ENCODE results near the gene SPATA45.

SPATA45 gene

DNA sequence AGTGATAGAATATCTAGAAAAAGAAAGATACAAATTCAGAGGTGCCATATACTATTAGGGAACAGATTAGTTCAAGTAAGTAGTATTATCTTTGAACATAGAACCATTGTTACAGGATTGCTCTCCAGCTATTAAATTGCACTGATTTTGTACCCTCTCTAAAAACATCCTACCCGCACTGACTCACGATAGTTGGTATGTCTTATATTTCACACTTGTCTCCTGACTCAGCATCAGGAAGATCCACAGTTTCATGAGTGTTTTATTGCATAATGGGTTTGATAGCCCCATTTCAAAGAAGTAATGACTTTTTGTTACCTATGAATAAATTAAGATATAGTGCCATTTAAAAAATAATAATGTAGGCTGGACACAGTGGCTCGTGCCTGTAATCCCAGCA is 49.8 kb downstream of the SPATA45 start:
- H3K27me3 ChIP-seq (replicated peaks in 2 of 5; ENCODE audit: control insufficient read depth in 4 of 5, insufficient read depth in 5 of 5, low read length in 4 of 5): no peaks in the 10 kb centered on the region
- 100% methylated on average over 1 of the region's 3 CpGs for WGBS (ENCODE audit: insufficient coverage)
- H3K27ac ChIP-seq (ENCODE audit: insufficient read depth in 1 of 2, low read depth in 1 of 2, low read length in 2 of 2, poor library complexity in 1 of 2, severe bottlenecking in 2 of 2): no peak overlapping the region
- peaks cover 0 to 17% (median 7%) of the 10 kb centered on the region in 4 experiments for H3K4me1 ChIP-seq (ENCODE audit: control extremely low read depth in 1 of 4, control insufficient read depth in 4 of 4, insufficient read depth in 4 of 4, low read length in 3 of 4)
- peaks cover 5 to 39% (median 17%) of the 10 kb centered on the region in 4 experiments for H3K36me3 ChIP-seq (ENCODE audit: control insufficient read depth in 4 of 4, insufficient read depth in 4 of 4, low read length in 3 of 4)
- DNase-seq: no peak
- no peaks in the 10 kb centered on the region for H3K9me3 ChIP-seq (ENCODE audit: control extremely low read depth in 1 of 5, control insufficient read depth in 4 of 5, insufficient read depth in 2 of 5, low read depth in 1 of 5, low read length in 4 of 5)
- CTCF ChIA-PET: interaction anchor here (1.6 kb wide), 1 partner anchor 35 kb away, joined by 3 read pairs; no protein-coding TSS in a partner anchor
- no peak overlapping the region for H3K4me3 ChIP-seq (ENCODE audit: control insufficient read depth in 1 of 7, extremely low read depth in 1 of 7, insufficient read depth in 4 of 7, low read depth in 2 of 7, low read length in 6 of 7)
- POLR2A ChIA-PET: no interaction called here

DNA sequence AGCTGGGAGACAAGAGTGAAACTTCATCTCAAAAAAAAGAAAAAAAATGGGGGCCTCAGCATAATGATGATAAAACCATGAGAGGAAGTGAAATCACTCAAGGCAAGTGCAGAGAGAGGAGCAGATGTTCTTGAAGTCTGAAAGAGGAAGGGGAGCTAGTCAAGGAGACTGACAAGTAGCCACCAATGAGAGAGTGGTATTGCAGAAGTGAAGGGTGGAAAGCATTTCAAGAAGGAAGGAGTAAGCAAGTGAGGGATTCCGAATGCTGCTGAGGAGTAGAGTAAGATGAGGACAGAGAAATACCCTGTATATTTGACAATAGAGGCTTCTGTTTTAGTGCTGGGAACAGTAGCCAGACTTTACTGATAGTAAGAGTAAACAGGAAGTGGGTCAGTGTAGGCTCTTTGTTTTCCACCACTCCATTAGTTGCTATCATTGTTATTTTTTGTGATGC is 52.9 kb downstream of the SPATA45 start:
- Histone ChIP-seq H3K4me3 (ENCODE audit: control insufficient read depth in 1 of 7, extremely low read depth in 1 of 7, insufficient read depth in 4 of 7, low read depth in 2 of 7, low read length in 6 of 7) (no peak overlapping the region), H3K27me3 (replicated peaks in 2 of 5; ENCODE audit: control insufficient read depth in 4 of 5, insufficient read depth in 5 of 5, low read length in 4 of 5) (no peaks in the 10 kb centered on the region), H3K27ac (ENCODE audit: insufficient read depth in 1 of 2, low read depth in 1 of 2, low read length in 2 of 2, poor library complexity in 1 of 2, severe bottlenecking in 2 of 2) (no peak overlapping the region), H3K36me3 (ENCODE audit: control insufficient read depth in 4 of 4, insufficient read depth in 4 of 4, low read length in 3 of 4) (peaks cover 5 to 23% (median 14%) of the 10 kb centered on the region in 4 experiments), H3K9me3 (ENCODE audit: control extremely low read depth in 1 of 5, control insufficient read depth in 4 of 5, insufficient read depth in 2 of 5, low read depth in 1 of 5, low read length in 4 of 5) (no peaks in the 10 kb centered on the region), H3K4me1 (ENCODE audit: control extremely low read depth in 1 of 4, control insufficient read depth in 4 of 4, insufficient read depth in 4 of 4, low read length in 3 of 4) (peaks cover 9 to 33% (median 21%) of the 10 kb centered on the region in 4 experiments)
- ChIA-PET CTCF (interaction anchor here (0.9 to 2.6 kb wide), 4 partner anchors 10 to 200 kb away, joined by 3 to 12 read pairs (median 6); no protein-coding TSS in a partner anchor), POLR2A (no interaction called here)
- 60% methylated on average over 1 of the region's 1 CpG for WGBS (ENCODE audit: insufficient coverage)
- peak in 2 of 3 donors; percentile 84 to 87 for DNase-seq

DNA sequence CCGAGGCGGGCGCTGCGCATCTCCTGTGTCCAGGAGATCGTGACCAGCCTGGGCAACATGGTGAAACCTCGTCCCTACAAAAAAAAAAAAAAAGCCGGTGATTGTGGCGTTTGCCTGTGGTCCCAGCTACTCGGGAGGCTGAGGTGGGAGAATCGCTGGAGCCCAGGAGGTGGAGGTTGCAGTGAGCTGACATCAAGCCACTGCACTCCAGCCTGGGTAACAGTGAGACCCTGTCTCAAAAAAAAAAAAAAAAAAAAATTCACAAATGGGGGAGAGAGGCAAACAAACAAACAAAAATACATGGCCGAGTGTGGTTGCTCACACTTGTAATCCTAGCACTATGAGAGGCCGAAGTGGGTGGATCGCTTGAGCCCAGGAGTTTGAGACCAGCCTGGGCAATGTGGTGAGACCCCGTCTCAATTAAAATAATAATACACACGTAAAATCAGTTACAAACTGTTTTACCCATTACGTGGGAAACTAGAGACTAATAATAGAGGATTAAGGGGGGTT is 55.0 kb downstream of the SPATA45 start:
- POLR2A ChIA-PET: no interaction called here
- H3K36me3 ChIP-seq (ENCODE audit: control insufficient read depth in 4 of 4, insufficient read depth in 4 of 4, low read length in 3 of 4): peaks cover 0 to 10% (median 5%) of the 10 kb centered on the region in 4 experiments
- peaks cover 9 to 33% (median 23%) of the 10 kb centered on the region in 4 experiments for H3K4me1 ChIP-seq (ENCODE audit: control extremely low read depth in 1 of 4, control insufficient read depth in 4 of 4, insufficient read depth in 4 of 4, low read length in 3 of 4)
- H3K27me3 ChIP-seq (replicated peaks in 2 of 5; ENCODE audit: control insufficient read depth in 4 of 5, insufficient read depth in 5 of 5, low read length in 4 of 5): no peaks in the 10 kb centered on the region
- DNase-seq: no peak
- H3K4me3 ChIP-seq (ENCODE audit: control insufficient read depth in 1 of 7, extremely low read depth in 1 of 7, insufficient read depth in 4 of 7, low read depth in 2 of 7, low read length in 6 of 7): peak overlapping the region; percentile 94 to 100 (median 98)
- no peaks in the 10 kb centered on the region for H3K9me3 ChIP-seq (ENCODE audit: control extremely low read depth in 1 of 5, control insufficient read depth in 4 of 5, insufficient read depth in 2 of 5, low read depth in 1 of 5, low read length in 4 of 5)
- 11% methylated on average over 8 of the region's 16 CpGs for WGBS (ENCODE audit: insufficient coverage)
- H3K27ac ChIP-seq (ENCODE audit: insufficient read depth in 1 of 2, low read depth in 1 of 2, low read length in 2 of 2, poor library complexity in 1 of 2, severe bottlenecking in 2 of 2): peak overlapping the region; percentile 79 to 89
- CTCF ChIA-PET: interaction anchor here (0.6 to 1.7 kb wide), 4 partner anchors 11 to 124 kb away, joined by 3 to 10 read pairs (median 3); no protein-coding TSS in a partner anchor

DNA sequence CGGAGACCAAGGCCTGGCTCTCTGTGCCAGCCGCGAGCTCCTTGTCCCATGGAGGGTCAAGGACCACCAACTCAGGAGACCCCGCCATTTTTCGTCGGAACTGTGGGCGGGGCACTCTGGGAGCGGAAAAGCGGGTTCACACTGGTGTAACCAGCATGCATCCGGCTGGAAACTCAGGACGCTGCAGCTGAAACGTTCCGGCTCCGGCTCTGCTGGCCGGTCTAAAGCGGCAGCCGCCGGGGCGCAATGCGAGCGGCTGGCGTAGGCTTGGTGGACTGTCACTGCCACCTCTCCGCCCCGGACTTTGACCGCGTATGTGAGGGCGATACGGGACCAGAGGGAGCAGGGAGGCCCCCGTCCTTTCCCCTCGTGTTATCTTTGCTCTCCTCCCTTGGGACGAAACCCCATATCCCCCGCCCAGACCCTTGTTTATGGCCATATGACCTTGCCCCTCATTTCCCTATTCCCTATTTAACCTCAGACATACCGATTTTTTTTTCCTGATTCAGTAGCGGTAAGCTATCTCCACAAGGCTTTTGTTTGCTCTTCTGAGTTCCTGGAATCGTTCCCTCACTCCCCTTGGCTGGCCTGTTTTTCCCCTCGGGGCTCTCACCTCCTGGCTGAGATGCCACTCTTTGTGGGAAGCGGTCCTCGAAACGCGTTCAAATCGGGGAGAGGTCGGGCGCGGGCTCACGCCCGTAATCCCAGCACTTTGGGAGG is 55.6 kb downstream of the SPATA45 start, which contains the start of the genes NSL1 and TATDN3:
Gene NSL1, minus strand, starts transcription at position 102 of the 720 bp plus-strand sequence. Its CDS starts 14 bp downstream, at position 88.
Gene TATDN3, plus strand, starts transcription at position 219 of the 720 bp plus-strand sequence. Its CDS starts 28 bp downstream, at position 247.
- H3K27me3 ChIP-seq (replicated peaks in 2 of 5; ENCODE audit: control insufficient read depth in 4 of 5, insufficient read depth in 5 of 5, low read length in 4 of 5): no peaks in the 10 kb centered on the region
- H3K4me1 ChIP-seq (ENCODE audit: control extremely low read depth in 1 of 4, control insufficient read depth in 4 of 4, insufficient read depth in 4 of 4, low read length in 3 of 4): peaks cover 9 to 33% (median 23%) of the 10 kb centered on the region in 4 experiments
- peak; percentile 93 to 97 (median 94) for DNase-seq
- peaks cover 0 to 10% (median 3%) of the 10 kb centered on the region in 4 experiments for H3K36me3 ChIP-seq (ENCODE audit: control insufficient read depth in 4 of 4, insufficient read depth in 4 of 4, low read length in 3 of 4)
- H3K4me3 ChIP-seq (ENCODE audit: control insufficient read depth in 1 of 7, extremely low read depth in 1 of 7, insufficient read depth in 4 of 7, low read depth in 2 of 7, low read length in 6 of 7): peak within 1 kb of the TSS; percentile 94 to 100 (median 98)
- under 1% methylated on average over 46 of the region's 46 CpGs for WGBS (ENCODE audit: insufficient coverage)
- ChIA-PET POLR2A (no interaction called here), CTCF (interaction anchor here (0.6 to 1.7 kb wide), 7 partner anchors 10 to 916 kb away, joined by 3 to 10 read pairs (median 3); no protein-coding TSS in a partner anchor)
- H3K9me3 ChIP-seq (ENCODE audit: control extremely low read depth in 1 of 5, control insufficient read depth in 4 of 5, insufficient read depth in 2 of 5, low read depth in 1 of 5, low read length in 4 of 5): no peaks in the 10 kb centered on the region
- peak within 1 kb of the TSS; percentile 79 to 89 for H3K27ac ChIP-seq (ENCODE audit: insufficient read depth in 1 of 2, low read depth in 1 of 2, low read length in 2 of 2, poor library complexity in 1 of 2, severe bottlenecking in 2 of 2)

DNA sequence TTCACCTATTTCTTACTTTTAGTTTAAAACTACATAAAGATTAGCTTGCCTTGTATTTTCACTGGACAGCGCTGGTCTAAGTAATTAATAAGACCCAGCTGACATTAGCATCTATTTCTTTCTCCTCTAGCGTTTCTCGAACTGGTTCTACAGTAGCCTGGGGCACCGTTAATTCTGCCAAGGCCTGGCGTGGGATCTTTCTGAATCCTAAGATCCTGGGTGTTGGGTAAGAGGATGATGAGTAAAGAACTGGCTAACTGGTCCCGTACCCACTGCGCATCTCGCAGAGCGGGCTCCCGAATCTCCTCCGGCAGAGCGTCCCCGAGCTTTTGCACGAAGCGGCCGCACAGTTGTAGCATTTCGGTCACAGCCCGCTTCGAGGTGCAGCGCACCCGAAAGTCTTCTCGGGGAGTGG is 56.2 kb downstream of the SPATA45 start:
- Histone ChIP-seq H3K4me3 (ENCODE audit: control insufficient read depth in 1 of 7, extremely low read depth in 1 of 7, insufficient read depth in 4 of 7, low read depth in 2 of 7, low read length in 6 of 7) (peak overlapping the region; percentile 94 to 100 (median 98)), H3K27me3 (replicated peaks in 2 of 5; ENCODE audit: control insufficient read depth in 4 of 5, insufficient read depth in 5 of 5, low read length in 4 of 5) (no peaks in the 10 kb centered on the region), H3K4me1 (ENCODE audit: control extremely low read depth in 1 of 4, control insufficient read depth in 4 of 4, insufficient read depth in 4 of 4, low read length in 3 of 4) (peaks cover 9 to 33% (median 23%) of the 10 kb centered on the region in 4 experiments), H3K9me3 (ENCODE audit: control extremely low read depth in 1 of 5, control insufficient read depth in 4 of 5, insufficient read depth in 2 of 5, low read depth in 1 of 5, low read length in 4 of 5) (no peaks in the 10 kb centered on the region), H3K27ac (ENCODE audit: insufficient read depth in 1 of 2, low read depth in 1 of 2, low read length in 2 of 2, poor library complexity in 1 of 2, severe bottlenecking in 2 of 2) (peak overlapping the region; percentile 79 to 89), H3K36me3 (ENCODE audit: control insufficient read depth in 4 of 4, insufficient read depth in 4 of 4, low read length in 3 of 4) (peaks cover 0 to 14% (median 6%) of the 10 kb centered on the region in 4 experiments)
- 0% methylated on average over 17 of the region's 22 CpGs for WGBS (ENCODE audit: insufficient coverage)
- no peak for DNase-seq
- ChIA-PET CTCF (interaction anchor here (0.8 to 1.7 kb wide), 7 partner anchors 10 to 916 kb away, joined by 3 to 10 read pairs (median 3); no protein-coding TSS in a partner anchor), POLR2A (no interaction called here)

DNA sequence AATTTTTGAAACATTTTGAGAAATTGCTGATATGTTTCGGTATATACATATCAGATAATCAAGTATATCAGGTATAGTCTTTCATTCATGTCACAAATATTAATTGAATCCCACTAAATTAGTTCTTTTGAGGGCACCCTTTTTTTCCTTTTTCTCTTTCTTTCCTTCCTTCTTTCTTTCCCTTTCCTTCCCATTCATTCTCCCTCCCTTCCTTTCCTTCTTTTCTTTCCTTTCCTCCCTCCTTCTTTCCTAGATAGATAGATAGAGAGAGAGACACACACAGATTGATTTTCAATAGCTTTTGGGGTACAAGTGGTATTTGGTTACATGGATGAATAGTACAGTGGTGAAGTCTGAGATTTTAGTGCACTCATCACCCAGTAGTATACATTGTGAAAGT is 61.6 kb downstream of the SPATA45 start:
- CTCF ChIA-PET: interaction anchor here (0.6 to 4.5 kb wide), 10 partner anchors 9 to 329 kb away, joined by 3 to 16 read pairs (median 4); no protein-coding TSS in a partner anchor
- no CpG with 5 or more reads among the region's 1 CpG for WGBS (ENCODE audit: insufficient coverage)
- no peak overlapping the region for H3K4me3 ChIP-seq (ENCODE audit: control insufficient read depth in 1 of 7, extremely low read depth in 1 of 7, insufficient read depth in 4 of 7, low read depth in 2 of 7, low read length in 6 of 7)
- H3K4me1 ChIP-seq (ENCODE audit: control extremely low read depth in 1 of 4, control insufficient read depth in 4 of 4, insufficient read depth in 4 of 4, low read length in 3 of 4): peaks cover 5 to 12% (median 8%) of the 10 kb centered on the region in 4 experiments
- no peak for DNase-seq
- H3K36me3 ChIP-seq (ENCODE audit: control insufficient read depth in 4 of 4, insufficient read depth in 4 of 4, low read length in 3 of 4): peaks cover 6 to 51% (median 27%) of the 10 kb centered on the region in 4 experiments
- no peaks in the 10 kb centered on the region for H3K9me3 ChIP-seq (ENCODE audit: control extremely low read depth in 1 of 5, control insufficient read depth in 4 of 5, insufficient read depth in 2 of 5, low read depth in 1 of 5, low read length in 4 of 5)
- H3K27me3 ChIP-seq (replicated peaks in 2 of 5; ENCODE audit: control insufficient read depth in 4 of 5, insufficient read depth in 5 of 5, low read length in 4 of 5): no peaks in the 10 kb centered on the region
- no peak overlapping the region for H3K27ac ChIP-seq (ENCODE audit: insufficient read depth in 1 of 2, low read depth in 1 of 2, low read length in 2 of 2, poor library complexity in 1 of 2, severe bottlenecking in 2 of 2)
- POLR2A ChIA-PET: no interaction called here

Measured in common myeloid progenitor, CD34-positive (primary cell).